GM23338 (cell line): ENCODE results near the gene TTC27.

Source experiments
- CREB1 ChIP-seq: fragments of 250-450 bp; sonication (Bioruptor Pico); IDR thresholded peaks from 2 replicates; pipeline ENCODE4 v1.5.0; 2020; ENCODE audit warnings: low read depth, mild to moderate bottlenecking, moderate library complexity
- CTCF ChIP-seq, 2 experiments: fragments of 200-600 bp in 1 of 2; sonication (generic) in 1 of 2; conservative IDR thresholded peaks; 2 replicates each; pipeline versions ENCODE4 v1.5.1 to v1.6.1; 2016 to 2017; ENCODE audit warnings: antibody characterized with exemption in 2 of 2, low read depth in 2 of 2, mild to moderate bottlenecking in 2 of 2, moderate library complexity in 1 of 2
- ETS1 ChIP-seq: IDR thresholded peaks from 2 replicates; pipeline ENCODE4 v1.6.1; 2016; ENCODE audit warnings: antibody characterized with exemption
- EZH2 ChIP-seq: fragments of 200-600 bp; sonication (generic); IDR thresholded peaks from one replicate; pipeline ENCODE4 v1.8.0; 2017; ENCODE audit warnings: antibody characterized with exemption, mild to moderate bottlenecking, low read depth; ENCODE audit not compliant: unreplicated experiment
- EZH2phosphoT487 ChIP-seq: fragments of 200-600 bp; sonication (generic); IDR thresholded peaks from one replicate; pipeline ENCODE4 v1.8.1; 2018; ENCODE audit warnings: antibody characterized with exemption; ENCODE audit not compliant: unreplicated experiment
- JUNB ChIP-seq: IDR thresholded peaks from one replicate; pipeline ENCODE4 v1.6.1; 2016; ENCODE audit warnings: antibody characterized with exemption; ENCODE audit not compliant: unreplicated experiment
- NANOG ChIP-seq: IDR thresholded peaks from 2 replicates; pipeline ENCODE4 v1.6.1; 2016; ENCODE audit warnings: antibody characterized with exemption, borderline replicate concordance
- POLR2AphosphoS5 ChIP-seq: IDR thresholded peaks from 2 replicates; pipeline ENCODE4 v1.6.1; 2016; ENCODE audit warnings: antibody characterized with exemption, low read depth
- REST ChIP-seq: IDR thresholded peaks from one replicate; pipeline ENCODE4 v1.6.1; 2018; ENCODE audit warnings: antibody characterized with exemption; ENCODE audit not compliant: unreplicated experiment
- STAT1 ChIP-seq: IDR thresholded peaks from one replicate; pipeline ENCODE4 v1.6.1; 2016; ENCODE audit warnings: antibody characterized with exemption; ENCODE audit not compliant: unreplicated experiment
- ZNF114 ChIP-seq: fragments of 250-450 bp; sonication (Bioruptor Pico); IDR thresholded peaks from 2 replicates; pipeline ENCODE4 v1.5.0; 2020; ENCODE audit warnings: mild to moderate bottlenecking, moderate library complexity
- ZNF331 ChIP-seq: fragments of 250-450 bp; sonication (Bioruptor Pico); IDR thresholded peaks from 2 replicates; pipeline ENCODE4 v1.5.0; 2020; ENCODE audit warnings: low read depth, mild to moderate bottlenecking, moderate library complexity
- ZNF462 ChIP-seq: fragments of 250-450 bp; sonication (Bioruptor Pico); IDR thresholded peaks from 2 replicates; pipeline ENCODE4 v1.5.0; 2020; ENCODE audit warnings: mild to moderate bottlenecking, moderate library complexity

- TF ChIP-seq CTCF (conservative IDR thresholded peaks at IDR 0.05; ENCODE audit: low read depth in 2 of 2) (no peak), EZH2 (no peak), POLR2AphosphoS5 (no peak), NANOG (no peak), STAT1 (no peak), REST (no peak), EZH2phosphoT487 (no peak), ZNF331 (no peak), CREB1 (CRISPR knock-in tag) (no peak), ETS1 (no peak), JUNB (no peak), ZNF462 (CRISPR knock-in tag) (no peak), ZNF114 (no peak)
Measured at GRCh38 chr2:32715391-32715841, 87.6 kb downstream of the TTC27 start.
